EL (cell line): ENCODE data around the gene FRMD3.

Experiments
- DNase-seq: peaks from one replicate; pipeline ENCODE4 v3.0.0-alpha.2; 2016

Gene FRMD3

DNA sequence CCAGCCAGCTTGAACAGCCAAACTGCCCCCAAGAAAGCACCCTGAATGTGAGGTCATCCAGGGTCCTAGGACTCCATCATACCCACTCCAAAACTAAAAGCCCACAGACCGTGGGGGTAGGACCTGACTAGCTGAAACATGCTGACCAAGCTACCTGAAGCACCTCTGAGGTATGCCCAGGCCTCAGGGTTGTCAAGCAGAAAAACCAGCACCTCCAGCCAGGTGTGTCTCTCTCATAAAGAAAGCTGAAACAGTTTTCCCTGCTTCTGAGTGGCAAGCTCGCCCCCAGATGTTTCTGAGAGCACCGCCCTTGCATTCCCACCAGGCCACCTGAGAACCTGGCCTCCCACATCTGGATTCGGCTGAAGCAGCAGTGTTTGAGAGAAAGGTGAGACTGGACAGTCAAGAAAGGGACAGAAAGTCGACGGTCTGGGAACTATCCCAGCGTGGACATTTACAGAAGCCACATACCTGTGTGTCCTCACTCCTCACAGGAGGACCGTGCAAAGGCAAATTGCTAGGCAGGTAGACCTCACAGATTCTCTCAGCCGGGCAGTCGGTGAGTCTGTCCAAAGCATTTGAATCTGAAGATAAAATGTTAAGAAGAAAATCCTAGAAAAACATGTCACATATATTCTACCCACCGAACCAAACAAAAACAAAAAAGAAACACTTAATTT, 319.6 kb downstream of the FRMD3 start:
- DNase-seq = no peak

DNA sequence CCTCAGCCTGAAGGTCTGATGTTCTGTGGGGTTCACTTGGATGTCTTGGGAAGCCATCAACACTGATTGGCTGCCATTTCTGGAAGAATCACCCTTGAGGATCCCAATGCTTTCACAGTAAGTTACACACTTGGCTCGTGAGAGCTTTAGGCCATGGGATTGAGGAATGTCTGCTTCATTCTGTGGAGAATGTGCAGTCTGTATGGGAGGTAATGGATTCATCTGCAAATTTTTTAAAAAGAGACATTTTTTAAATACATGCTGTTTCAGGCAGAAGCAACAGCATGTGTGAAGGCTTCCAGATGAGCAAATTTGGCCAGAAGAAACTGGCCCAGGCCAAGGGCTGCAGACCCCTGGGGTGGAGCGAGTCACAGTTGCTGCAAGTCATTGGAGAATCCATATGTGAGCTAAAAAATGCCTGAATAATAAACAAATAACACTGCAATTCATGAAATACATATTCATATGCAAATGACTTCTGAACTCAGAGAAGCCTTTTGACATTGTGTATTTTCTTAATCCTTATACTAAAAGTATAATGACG, 328.9 kb downstream of the FRMD3 start:
- no peak for DNase-seq

DNA sequence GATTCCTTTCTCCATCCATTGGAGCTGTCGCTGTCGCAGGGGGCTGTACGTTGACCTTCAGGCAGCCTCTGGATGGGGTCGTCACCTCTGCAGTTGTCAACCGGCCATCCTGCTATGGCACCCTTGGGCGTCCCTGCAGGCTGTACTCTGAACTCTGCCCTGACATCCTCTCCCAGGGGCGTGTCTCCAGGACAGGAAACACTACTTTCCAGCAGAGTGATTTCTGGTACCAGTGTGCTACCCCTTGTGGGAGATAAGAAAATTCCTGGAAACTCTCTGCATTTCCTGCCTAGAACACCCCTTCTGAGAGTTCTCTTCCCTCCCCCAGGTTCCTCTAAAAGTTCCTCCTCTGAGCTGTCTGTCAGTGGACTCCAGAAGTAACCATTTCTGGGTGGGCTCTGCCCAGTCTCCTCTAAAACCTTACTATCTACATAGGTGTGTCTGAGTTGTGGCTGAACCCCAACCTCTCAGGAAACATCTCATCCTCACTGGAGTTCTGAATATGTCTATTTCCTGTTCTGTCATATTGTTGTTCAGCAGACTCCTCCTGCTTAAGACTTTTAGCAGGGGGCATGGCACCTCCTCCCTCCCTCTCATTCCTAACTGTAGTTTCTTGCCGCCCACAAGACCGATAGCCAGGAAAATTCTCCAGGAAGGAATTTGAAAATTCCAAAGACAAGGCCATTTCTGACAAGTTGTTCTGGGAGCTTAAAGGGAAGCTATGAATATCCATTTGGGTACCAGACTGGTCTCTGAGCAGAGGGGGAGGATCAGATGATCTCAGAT, 329.9 kb downstream of the FRMD3 start:
- DNase-seq = no peak

DNA sequence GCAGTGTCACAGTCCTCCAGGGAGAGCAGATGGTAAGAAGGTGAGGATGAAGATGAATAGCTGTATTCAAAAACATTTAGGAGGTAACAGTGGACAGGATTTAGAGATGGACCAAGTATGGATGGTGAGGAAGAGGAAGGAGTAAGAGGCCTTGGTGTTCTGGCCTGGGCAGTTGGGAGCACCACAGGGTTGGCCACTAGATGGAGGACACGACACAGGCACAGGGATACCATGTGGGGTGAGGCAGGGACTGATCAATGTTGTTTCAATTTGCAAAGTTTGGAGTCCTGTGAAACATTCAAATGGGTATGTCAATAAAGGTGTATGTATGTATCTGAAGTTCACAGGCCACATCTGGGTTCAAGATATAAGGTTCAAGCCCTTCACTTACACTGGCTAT, 334.2 kb downstream of the FRMD3 start:
- no peak for DNase-seq

DNA sequence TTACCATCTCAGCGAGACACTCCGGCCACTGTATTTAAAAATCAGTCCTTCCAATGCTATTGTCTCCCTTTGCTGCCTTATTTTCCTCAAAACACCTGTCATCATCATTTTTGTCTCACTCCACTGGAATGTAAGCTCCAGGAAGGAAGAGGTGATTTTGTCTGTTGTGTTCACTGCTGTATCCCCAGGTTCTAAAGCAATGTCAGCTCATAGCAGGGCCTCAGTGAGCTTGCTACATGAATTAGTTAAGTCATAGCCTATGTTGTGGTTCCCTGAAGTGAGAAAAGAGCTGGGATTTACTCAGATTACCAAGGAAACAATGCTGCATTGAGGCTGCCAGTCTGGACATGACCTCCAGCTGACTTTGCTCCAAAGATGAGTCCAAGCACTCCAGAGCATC, 337.7 kb downstream of the FRMD3 start:
- no peak for DNase-seq

DNA sequence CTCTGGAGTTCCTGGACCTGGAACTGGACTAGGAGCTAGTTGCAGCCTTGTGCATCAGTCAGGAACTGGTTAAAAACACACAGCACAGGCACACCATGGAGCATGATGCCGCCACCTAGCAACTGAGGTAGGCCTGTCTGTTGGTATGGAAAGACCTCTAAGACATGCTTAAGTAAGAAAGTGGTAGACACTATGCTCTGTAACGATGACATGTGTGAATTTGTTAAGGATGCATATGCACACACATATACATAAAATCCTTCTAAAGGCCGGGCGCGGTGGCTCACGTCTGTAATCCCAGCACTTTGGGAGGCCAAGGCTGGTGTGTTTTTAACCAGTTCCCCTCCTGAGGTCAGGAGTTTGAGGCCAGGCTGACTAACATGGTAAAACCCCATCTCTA, 338.4 kb downstream of the FRMD3 start:
- DNase-seq = no peak

DNA sequence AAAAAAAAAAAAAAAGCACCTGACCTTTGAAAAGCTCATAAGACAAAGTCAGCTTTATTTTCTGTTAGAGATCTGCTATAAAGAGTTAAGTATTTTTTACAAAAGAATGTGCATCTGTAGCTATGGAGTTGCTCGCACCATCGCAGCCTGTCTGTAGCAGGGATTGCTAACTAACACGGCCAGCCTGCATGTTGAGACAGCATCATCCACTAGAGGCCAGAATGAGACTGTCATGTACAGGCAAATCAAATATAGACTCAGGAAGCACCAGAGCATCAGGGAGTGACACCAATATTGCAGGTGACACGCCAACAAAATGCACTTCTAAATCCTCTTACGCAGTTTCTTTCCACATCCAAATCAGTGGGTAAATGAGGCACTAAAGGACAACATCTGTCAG, 339.0 kb downstream of the FRMD3 start:
- peak; percentile 16 for DNase-seq

DNA sequence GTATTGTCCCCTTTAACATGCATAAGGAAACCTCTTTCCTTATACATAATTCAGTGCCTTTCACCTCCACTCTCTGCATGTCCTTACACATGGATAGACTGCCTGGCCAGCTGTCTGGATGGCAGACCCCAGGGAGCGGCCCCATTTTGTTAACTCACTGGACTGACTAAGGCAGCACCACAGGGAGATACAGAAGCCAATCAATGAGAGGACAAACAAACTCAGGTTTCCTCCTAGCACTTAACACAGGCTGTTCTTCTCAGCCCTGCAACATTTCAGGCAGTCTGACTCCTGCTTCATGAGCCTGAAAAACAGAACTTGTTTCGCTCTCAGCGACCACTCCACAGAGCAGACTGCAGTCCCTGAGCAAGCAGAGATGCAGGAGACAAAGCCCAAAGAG, 339.8 kb downstream of the FRMD3 start:
- no peak for DNase-seq

DNA sequence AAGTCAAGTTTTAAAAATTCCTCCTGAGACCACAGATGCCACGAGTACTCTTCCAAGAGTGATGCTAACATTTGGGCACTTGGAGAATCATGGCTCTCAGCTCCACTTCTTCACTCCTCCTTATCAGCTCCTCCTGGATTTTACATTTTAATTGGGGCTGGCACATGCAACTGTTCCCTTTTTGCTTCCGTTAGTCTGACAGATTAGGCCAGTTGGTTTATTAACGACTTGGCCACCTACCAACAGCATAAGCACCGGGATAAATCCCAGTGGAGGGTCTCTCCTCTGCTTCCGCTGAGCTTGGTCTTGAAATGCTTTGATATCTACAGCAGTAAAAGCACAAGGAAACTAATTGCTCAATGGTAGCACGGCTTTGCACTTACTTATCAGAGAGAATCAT, 340.6 kb downstream of the FRMD3 start:
- DNase-seq = no peak

DNA sequence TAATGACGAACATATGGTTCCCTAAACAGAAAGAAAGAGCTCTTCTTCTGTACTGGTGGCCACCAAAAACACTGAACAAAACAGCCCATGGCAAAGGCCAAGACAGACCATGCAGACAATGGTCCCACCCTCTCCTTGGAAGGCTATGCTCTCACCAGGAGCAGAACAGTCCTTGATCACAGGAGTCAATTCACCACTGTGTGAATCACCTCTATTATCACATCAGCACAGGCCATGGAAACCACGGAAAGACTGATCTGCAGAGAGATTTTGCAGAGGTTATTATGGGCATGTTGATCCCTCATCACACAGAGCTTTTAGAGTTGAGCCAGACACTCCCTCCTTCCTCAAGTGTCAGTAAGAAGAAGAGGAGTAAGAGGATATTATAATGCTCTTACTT, 341.3 kb downstream of the FRMD3 start:
- no peak for DNase-seq
